Upper lobe of left lung (tissue), 4 donors: Measurements from ENCODE around the gene EYS.

ENCODE experiments used
- CTCF ChIP-seq, 6 experiments: fragments of 450-650 bp in 4 of 6; fragments of 200-600 bp in 2 of 6; sonication (generic) in 2 of 6; IDR thresholded peaks; one replicate each; pipeline ENCODE4 v1.5.1; 2016 to 2019; ENCODE audit warnings: antibody characterized with exemption in 6 of 6
- EP300 ChIP-seq, 4 donors: sonication (generic); formaldehyde crosslinking; IDR thresholded peaks; one replicate each; pipeline ENCODE4 v1.5.1; 2017; ENCODE audit warnings: antibody characterized with exemption in 4 of 4, control low read depth in 2 of 4
- POLR2A ChIP-seq, 4 donors: fragments of 450-650 bp; IDR thresholded peaks; one replicate each; pipeline ENCODE4 v1.5.1; 2016 to 2017; ENCODE audit warnings: antibody characterized with exemption in 4 of 4, mild to moderate bottlenecking in 2 of 4

- TF ChIP-seq CTCF (IDR thresholded peaks at IDR 0.05): no peak
- TF ChIP-seq POLR2A (IDR thresholded peaks at IDR 0.05): no peak
- no peak for TF ChIP-seq EP300 (IDR thresholded peaks at IDR 0.05)
Observed at GRCh38 chr6:65155083-65155482, 551.9 kb downstream of the EYS start.
